Cerebellar cortex (tissue), 1 donor: Measurements from ENCODE around the gene MTNR1B.

Experiments used
- DNase-seq: peaks from one replicate; pipeline ENCODE4 v3.0.0-alpha.2; 2015; ENCODE audit warnings: low spot score

The MTNR1B gene

GRCh38 chr11:92969634-92970347, at the start of gene MTNR1B:
TSS of gene MTNR1B (plus strand) at chr11:92969651. CDS start at chr11:92969726, 75 bp downstream.
- no peak for DNase-seq

GRCh38 chr11:92920331-92920730, 49.1 kb upstream of the MTNR1B start:
- no peak for DNase-seq

DNA sequence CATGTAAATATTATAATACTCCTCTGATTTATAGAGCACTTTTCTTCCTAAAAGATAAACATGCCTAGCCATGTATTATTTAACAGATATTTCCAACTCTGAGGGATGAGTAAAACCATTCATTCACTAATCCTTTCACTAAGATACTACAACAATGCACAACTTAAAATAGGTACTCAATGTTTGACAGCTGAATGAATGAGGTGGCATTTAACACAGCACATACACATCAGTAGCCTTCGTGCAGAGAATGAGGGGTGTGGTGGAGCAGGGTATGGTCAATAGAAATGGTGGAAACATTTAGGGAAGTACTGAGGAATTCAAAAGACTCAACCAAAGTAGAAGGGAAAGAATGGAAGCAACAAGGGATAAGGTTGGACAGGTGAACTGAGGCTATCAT, 46.7 kb upstream of the MTNR1B start:
- DNase-seq = no peak

DNA sequence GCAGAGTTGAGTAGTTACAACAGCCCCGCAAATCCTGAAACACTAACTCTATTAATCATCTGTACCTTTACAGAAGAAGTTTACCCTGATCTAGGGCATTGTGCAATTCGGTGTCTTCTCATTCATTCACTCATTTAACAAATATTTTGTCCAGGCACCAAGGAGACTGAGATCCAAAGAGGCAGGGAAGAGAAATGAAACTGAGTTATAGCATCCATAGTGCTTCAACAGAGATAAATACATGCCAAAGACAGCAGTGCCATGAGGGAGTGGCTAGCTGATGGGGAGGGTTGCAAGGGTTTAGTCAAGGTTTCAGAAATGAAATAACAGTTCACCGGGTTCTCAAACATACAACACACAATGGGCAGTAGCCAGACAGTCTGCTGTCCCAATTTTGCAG, 40.2 kb upstream of the MTNR1B start:
- DNase-seq = no peak

DNA sequence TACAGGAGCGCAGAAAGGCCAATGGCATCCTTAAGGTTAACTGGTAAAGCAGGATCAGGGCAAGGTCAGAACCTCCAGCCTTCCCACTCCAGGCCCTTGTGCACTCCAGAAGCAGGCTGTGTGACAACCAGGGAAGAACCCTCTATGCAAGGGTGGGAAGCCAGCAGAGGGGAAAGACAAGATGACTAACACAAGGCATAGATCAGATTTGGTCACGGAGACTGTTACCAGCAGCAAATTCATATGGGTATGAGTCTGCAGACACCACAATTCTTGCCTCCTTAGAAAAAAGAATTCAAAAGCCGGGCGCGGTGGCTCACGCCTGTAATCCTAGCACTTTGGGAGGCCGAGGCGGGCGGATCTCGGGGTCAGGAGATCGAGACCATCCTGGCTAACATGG, 39.8 kb upstream of the MTNR1B start:
- DNase-seq = no peak

GRCh38 chr11:92931746-92932422, 37.6 kb upstream of the MTNR1B start:
- no peak for DNase-seq

- no peak for DNase-seq
Observed at GRCh38 chr11:92939305-92939704, 30.1 kb upstream of the MTNR1B start.

DNA sequence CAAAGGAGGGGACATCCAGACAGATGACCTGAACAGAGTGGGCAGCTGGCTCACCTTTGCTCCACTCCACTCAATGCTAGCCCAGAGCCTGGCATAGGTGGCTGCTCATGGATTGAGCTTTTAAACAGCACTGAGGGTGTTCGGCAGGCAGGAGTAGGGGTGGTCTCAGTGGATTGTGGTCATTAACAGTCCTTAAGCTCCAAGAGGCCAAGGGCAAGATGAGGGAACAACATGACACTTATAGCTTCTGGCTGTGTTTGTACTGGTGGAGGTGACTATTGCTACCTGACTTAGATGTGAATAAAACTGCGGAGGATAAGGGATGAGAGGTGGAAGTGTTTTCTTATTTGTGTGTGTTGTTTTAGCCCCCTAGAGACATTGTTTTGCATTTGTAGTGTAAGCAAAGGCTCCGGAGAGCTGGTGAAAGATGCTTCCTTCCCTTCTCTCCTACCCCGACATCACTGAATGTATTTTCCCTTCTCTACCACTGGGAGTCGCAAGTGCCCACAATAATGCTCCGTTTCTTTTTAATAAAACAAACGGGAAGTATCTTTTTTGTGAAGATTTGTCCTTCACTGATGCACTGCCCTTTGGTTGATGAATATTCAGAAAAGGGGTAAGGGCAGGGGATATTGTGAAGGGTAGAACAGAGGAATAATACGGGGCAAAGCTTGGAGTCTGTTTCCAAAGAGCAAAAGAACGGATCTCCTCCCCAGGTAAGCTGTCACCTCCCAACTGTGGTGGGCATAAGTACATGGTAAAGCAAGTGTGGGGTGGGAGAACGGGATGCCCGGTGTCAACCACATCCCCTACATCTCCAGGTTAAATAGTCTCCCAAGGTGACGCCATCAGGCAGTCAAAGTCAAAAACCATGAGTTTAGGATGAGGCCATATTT, 27.5 kb upstream of the MTNR1B start:
- peak; percentile 23 for DNase-seq

DNA sequence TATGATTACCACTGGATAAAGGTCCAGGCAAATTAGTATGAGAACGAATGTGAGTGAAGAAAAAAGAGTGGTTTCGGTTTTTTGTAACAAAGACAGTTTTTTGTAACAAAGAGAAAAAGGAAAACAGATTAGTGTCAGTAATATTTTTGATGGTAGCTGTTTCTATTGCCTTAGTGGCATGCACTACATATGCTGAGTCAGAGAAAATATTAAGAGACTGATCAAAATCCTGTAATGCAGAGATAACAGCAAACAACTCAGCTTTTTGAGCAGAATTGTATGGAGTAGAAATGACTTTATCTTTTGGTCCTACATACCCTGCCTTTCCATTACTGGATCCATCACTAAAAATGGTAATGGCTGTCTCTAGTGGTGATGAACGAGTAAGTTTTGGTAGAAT, 22.7 kb upstream of the MTNR1B start:
- no peak for DNase-seq

GRCh38 chr11:92948116-92948515, 21.3 kb upstream of the MTNR1B start:
- DNase-seq = no peak

DNA sequence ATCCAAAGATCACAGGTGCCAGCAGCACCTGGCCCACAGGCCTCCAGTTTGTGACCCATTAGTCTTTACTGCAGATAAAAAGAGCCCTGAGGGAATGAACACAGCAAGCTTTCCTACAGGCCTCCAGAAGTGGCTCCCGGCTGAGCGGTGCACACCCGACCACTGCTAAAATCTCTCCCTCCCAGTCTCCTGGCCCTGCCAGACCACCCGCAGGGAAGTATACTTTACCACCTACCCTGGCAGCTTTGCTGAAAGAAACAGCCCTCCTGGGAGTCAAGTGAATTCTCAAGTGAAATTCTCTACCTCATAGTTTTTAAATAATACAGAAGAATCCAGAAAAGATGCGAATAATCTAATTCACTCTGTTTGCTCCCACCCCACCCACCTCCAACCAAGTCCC, 15.4 kb upstream of the MTNR1B start:
- DNase-seq = no peak

- DNase-seq = no peak
Observed at GRCh38 chr11:92955860-92956259, 13.6 kb upstream of the MTNR1B start.

DNA sequence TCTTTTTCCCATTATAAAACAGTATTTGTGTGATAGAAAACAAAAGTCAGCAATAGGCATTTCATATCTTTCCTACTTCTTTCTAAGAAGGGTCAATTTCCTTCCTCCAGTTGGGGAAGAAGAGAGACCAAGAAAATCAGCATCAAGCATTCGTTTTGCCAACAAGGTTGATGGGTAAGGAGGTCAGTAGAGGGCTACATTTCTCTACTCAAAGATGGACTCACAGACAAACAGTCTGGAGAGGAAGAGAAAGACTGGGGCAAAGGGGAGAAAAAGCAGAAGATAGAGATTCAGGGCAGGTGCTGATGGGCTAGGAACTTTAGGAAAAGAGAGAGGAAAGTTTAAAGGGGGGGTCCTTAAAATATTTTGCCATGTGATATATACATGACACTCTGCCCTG, 8.6 kb upstream of the MTNR1B start:
- DNase-seq = no peak

GRCh38 chr11:92962446-92962845, 7.0 kb upstream of the MTNR1B start:
- DNase-seq = no peak

- no peak for DNase-seq
Observed at GRCh38 chr11:92964471-92964870, 5.0 kb upstream of the MTNR1B start.

DNA sequence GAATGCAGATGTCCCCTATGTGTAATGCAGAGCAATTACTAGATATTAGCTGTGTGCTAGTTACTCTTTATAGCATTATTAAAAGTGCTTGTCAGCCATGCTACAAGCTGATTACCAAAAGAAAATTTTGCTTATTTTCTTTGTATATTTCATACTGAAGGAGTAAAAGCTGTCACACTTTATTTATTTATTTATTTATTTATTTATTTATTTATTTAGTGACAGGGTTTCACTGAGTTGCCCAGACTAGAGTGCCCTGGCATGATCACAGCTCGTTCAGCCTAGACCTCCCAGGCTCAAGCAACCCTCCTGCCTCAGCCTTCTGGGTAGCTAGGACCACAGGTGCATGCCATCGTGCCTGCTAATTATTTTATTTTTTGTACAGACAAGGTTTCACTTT, 4.3 kb upstream of the MTNR1B start:
- DNase-seq = no peak

DNA sequence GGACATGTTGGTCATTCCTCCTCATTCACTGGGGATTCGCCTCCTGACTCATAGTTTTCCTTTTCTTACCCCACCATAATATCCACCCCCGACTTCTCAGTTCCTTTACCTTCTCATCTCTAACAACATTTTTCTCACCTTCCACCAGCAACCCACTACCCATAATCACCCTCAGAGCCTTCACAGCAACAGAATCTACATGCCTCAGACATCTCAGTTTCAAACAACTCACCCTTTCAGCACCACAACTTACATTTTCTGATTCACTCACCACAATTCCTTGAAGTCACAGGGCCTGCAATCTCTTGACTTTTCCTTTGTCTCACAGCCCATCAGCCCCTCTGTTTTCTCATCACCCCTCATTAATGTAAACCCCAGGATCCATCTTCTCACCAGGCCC, 2.3 kb upstream of the MTNR1B start:
- no peak for DNase-seq

DNA sequence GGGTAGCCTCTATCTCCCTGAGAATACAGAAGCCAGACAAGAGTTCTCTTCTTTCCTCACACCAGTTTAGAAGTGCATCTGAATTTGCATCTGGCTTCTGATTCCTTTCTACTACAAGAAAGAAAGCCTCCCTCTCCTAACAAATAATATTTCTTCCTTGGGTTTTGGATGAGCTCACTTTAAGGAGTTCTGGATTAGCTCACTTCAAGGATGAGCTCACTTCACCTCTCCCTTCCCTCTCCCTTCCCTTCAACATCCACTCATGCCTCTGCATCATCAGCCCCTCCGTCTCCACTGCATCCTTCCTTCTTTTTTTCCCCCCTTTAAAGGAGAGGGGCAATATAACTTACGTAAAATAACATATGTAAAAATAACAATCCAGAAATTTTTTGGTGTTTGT, 1.6 kb upstream of the MTNR1B start:
- no peak for DNase-seq

GRCh38 chr11:92969293-92969633, 188 bp upstream of the MTNR1B start:
- no peak for DNase-seq

- DNase-seq = no peak
Observed at GRCh38 chr11:92972248-92972647, 2.8 kb downstream of the MTNR1B start.

- DNase-seq = no peak
Observed at GRCh38 chr11:92975285-92975684, 5.8 kb downstream of the MTNR1B start.

- DNase-seq = no peak
Observed at GRCh38 chr11:92976681-92977080, 7.2 kb downstream of the MTNR1B start.

DNA sequence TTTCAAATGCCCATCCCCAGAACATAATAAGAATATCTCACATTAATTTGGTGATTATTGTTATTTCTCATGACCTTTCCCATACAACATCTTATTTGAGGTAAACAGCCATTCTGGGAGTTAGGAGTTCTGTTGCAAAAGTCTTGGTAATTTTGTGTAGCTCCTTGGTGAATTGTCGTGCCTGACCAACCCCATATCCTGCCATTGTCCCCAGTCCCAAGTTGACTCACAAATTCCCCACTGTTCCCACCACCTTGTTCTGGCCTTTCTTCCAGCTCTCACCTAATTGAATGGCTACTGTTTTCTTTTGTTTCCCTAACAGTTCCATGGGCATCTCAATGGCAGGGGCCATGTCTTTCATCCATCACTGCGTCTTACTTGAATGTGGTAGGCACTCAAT, 8.0 kb downstream of the MTNR1B start:
- DNase-seq = no peak
